Thyroid gland (tissue), 4 donors: ENCODE data around the gene TECPR2. TPM values are rescaled to one million over a fixed set of nuclear protein-coding genes. Genes with fewer than 3 reads are reported as not detected.

Source experiments
- DNase-seq, 2 donors: peaks; one replicate each; pipeline ENCODE4 v3.0.0-alpha.2; 2019
- H3K27ac ChIP-seq, 3 donors: fragments of 200-600 bp; sonication (generic); 1 replicate in 2 of 3; 2 replicates in 1 of 3; pipeline ENCODE4 v1.5.1; 2016 to 2019; ENCODE audit warnings: mild to moderate bottlenecking in 1 of 3, moderate library complexity in 1 of 3
- H3K27me3 ChIP-seq: fragments of 200-600 bp; sonication (generic); one replicate; pipeline ENCODE4 v1.5.1; 2019
- H3K36me3 ChIP-seq, 2 donors: fragments of 200-600 bp; sonication (generic); one replicate each; pipeline ENCODE4 v1.5.1; 2016 to 2019
- H3K4me1 ChIP-seq, 2 donors: fragments of 200-600 bp; sonication (generic); one replicate each; pipeline ENCODE4 v1.5.1; 2017 to 2019
- H3K4me3 ChIP-seq, 3 donors: fragments of 200-600 bp; sonication (generic); replicated peaks in 1 of 3; 1 replicate in 2 of 3; 2 replicates in 1 of 3; pipeline ENCODE4 v1.5.1; 2016; ENCODE audit warnings: mild to moderate bottlenecking in 1 of 3
- H3K9me3 ChIP-seq: fragments of 200-600 bp; sonication (generic); one replicate; pipeline ENCODE4 v1.5.1; 2017
- CTCF ChIP-seq, 6 experiments: fragments of 200-600 bp in 3 of 6; fragments of 450-650 bp in 3 of 6; sonication (generic) in 3 of 6; IDR thresholded peaks; one replicate each; pipeline ENCODE4 v1.5.1; 2016 to 2019; ENCODE audit warnings: antibody characterized with exemption in 6 of 6, mild to moderate bottlenecking in 2 of 6, inconsistent platforms in 1 of 6, moderate library complexity in 1 of 6
- POLR2A ChIP-seq, 2 donors: fragments of 450-650 bp; IDR thresholded peaks; one replicate each; pipeline ENCODE4 v1.6.1; 2017; ENCODE audit warnings: antibody characterized with exemption in 2 of 2, mild to moderate bottlenecking in 2 of 2, moderate library complexity in 1 of 2
- WGBS, 2 donors: methylation state at CpG; one replicate each; pipeline ENCODE4 v1.1.5; 2017; 5-methylcytosine and 5-hydroxymethylcytosine counted together
- intact Hi-C: fragments of 100-400 bp; cut with DNase I; formaldehyde crosslinking; loops from one replicate; pipeline ENCODE4 v1.15.1; 2023
- total RNA-seq, 4 donors: library from RNA; depleted of rRNA; stranded (reverse); fragments of >200 nt; gene quantifications; one replicate each; pipeline ENCODE4 v1.2.3, GENCODE V29; 2016

Gene TECPR2
- total RNA-seq, 4 donors from 2014 or later = 11.8 to 23.8 (median 19.0) TPM

- Histone ChIP-seq H3K27ac (no peak overlapping the region), H3K4me3 (no peak overlapping the region), H3K36me3 (no peaks in the 10 kb centered on the region), H3K27me3 (peaks cover 20% of the 10 kb centered on the region), H3K9me3 (no peaks in the 10 kb centered on the region), H3K4me1 (peaks cover 5 to 20% of the 10 kb centered on the region in 2 donors)
- no peak for DNase-seq
- 87 to 95% methylated on average over 10 of the region's 10 CpGs for WGBS, 2 donors
- intact Hi-C loops = no loop called here
- no peak for TF ChIP-seq POLR2A (IDR thresholded peaks at IDR 0.05)
- no peak for TF ChIP-seq CTCF (IDR thresholded peaks at IDR 0.05)
Observed at GRCh38 chr14:102541771-102542170, 179.0 kb downstream of the TECPR2 start.

- DNase-seq = no peak
- Histone ChIP-seq H3K4me3 (no peak overlapping the region), H3K27ac (no peak overlapping the region), H3K36me3 (no peaks in the 10 kb centered on the region), H3K4me1 (peaks cover 5 to 20% of the 10 kb centered on the region in 2 donors), H3K27me3 (peaks cover 20% of the 10 kb centered on the region), H3K9me3 (no peaks in the 10 kb centered on the region)
- intact Hi-C loops = no loop called here
- 41 to 63% methylated on average over 13 to 22 of the region's 43 CpGs for WGBS, 2 donors
- no peak for TF ChIP-seq POLR2A (IDR thresholded peaks at IDR 0.05)
- TF ChIP-seq CTCF (IDR thresholded peaks at IDR 0.05) = no peak
Observed at GRCh38 chr14:102544046-102544746, 181.5 kb downstream of the TECPR2 start.

- Histone ChIP-seq H3K27me3 (peaks cover 20% of the 10 kb centered on the region), H3K9me3 (no peaks in the 10 kb centered on the region), H3K27ac (no peak overlapping the region), H3K4me3 (no peak overlapping the region), H3K36me3 (no peaks in the 10 kb centered on the region), H3K4me1 (peaks cover 5 to 19% of the 10 kb centered on the region in 2 donors)
- WGBS, 2 donors = 32% methylated on average over 9 of the region's 66 CpGs; no CpG with 5 or more reads in 1 of the 2 donors
- no peak for TF ChIP-seq CTCF (IDR thresholded peaks at IDR 0.05)
- no peak for TF ChIP-seq POLR2A (IDR thresholded peaks at IDR 0.05)
- intact Hi-C loops = no loop called here
- no peak for DNase-seq
Observed at GRCh38 chr14:102544747-102545460, 182.2 kb downstream of the TECPR2 start.

- Histone ChIP-seq H3K4me1 (peaks cover 5 to 14% of the 10 kb centered on the region in 2 donors), H3K36me3 (no peaks in the 10 kb centered on the region), H3K27me3 (peaks cover 20% of the 10 kb centered on the region), H3K9me3 (no peaks in the 10 kb centered on the region), H3K27ac (no peak overlapping the region), H3K4me3 (no peak overlapping the region)
- DNase-seq = no peak
- 57 to 59% methylated on average over 24 to 29 of the region's 29 CpGs for WGBS, 2 donors
- intact Hi-C loops = no loop called here
- TF ChIP-seq POLR2A (IDR thresholded peaks at IDR 0.05) (no peak), CTCF (IDR thresholded peaks at IDR 0.05) (no peak)
Observed at GRCh38 chr14:102545461-102546265, 182.9 kb downstream of the TECPR2 start.
